ENCODE data around the gene RTEL1. TPM values are rescaled to one million over a fixed set of nuclear protein-coding genes. Genes with fewer than 3 reads are reported as not detected.
A peak's percentile ranks its signal among the peaks of the same experiment; 100 is the strongest.

The RTEL1 gene
- polyA plus RNA-seq, 3 donors: 1.0 to 15.5 (median 4.8) TPM

DNA sequence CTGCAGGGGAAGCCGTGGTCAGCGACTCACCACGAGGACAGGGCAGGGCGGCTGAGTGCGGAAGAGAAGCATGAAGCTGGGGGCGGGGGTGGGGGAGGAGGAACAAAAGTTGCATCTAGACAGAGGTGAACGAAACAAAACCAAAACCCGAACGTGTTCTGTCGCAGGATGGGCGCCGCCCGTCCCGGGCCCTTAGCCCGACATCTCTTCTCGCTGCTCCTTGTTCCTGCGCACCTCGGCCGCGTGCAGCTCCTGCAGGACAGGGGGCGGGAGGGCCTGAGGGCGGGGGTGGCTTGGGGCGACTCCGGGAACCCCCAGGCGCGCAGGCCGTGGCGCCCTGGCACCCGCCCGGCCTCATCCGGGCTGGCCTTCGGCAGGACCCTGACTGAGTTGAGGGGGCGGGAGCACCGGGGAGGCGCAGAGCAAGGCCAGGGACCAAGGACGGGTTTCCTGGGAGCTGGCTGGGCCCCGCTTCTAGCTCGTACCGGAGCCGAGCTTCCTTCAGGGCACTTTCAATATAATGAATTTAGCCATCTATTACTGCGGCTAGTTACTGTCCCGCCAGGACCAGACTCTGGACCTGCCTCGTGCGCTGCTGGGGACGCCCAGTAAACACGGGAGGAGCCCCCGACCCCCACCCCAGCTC lies 16.8 kb upstream of the RTEL1 start:
- TF ChIP-seq, protein P1, sequence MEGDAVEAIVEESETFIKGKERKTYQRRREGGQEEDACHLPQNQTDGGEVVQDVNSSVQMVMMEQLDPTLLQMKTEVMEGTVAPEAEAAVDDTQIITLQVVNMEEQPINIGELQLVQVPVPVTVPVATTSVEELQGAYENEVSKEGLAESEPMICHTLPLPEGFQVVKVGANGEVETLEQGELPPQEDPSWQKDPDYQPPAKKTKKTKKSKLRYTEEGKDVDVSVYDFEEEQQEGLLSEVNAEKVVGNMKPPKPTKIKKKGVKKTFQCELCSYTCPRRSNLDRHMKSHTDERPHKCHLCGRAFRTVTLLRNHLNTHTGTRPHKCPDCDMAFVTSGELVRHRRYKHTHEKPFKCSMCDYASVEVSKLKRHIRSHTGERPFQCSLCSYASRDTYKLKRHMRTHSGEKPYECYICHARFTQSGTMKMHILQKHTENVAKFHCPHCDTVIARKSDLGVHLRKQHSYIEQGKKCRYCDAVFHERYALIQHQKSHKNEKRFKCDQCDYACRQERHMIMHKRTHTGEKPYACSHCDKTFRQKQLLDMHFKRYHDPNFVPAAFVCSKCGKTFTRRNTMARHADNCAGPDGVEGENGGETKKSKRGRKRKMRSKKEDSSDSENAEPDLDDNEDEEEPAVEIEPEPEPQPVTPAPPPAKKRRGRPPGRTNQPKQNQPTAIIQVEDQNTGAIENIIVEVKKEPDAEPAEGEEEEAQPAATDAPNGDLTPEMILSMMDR (IDR thresholded peaks at IDR 0.05): no peak
- peak overlapping the region in 5 of 7 donors; percentile 33 to 85 (median 82) for H3K27ac Mint-ChIP-seq
- no peaks in the 10 kb centered on the region for H3K9me3 Mint-ChIP-seq
- H3K4me1 ChIP-seq (ENCODE audit: control insufficient read depth in 1 of 2, insufficient read depth in 2 of 2, low read length in 2 of 2): peaks cover 40 to 46% of the 10 kb centered on the region in 2 donors
- intact Hi-C loops (cut with micrococcal nuclease): loop anchor here (1.0 to 5.0 kb wide), 6 partner anchors 14 to 301 kb away; partner anchors contain the start of genes PTK6 (in 2 of the 2), GMEB2 (in 1 of the 2), LIME1 (in 1 of the 2) and SLC2A4RG (in 1 of the 2)
- DNase-seq: peak; percentile 47 to 54 (median 50)
- H3K36me3 ChIP-seq (replicated peaks in 1 of 2; ENCODE audit: control insufficient read depth in 1 of 2, insufficient read depth in 2 of 2, low read length in 2 of 2): no peaks in the 10 kb centered on the region
- peaks cover 35% of the 10 kb centered on the region for H3K4me1 Mint-ChIP-seq
- H3K9me3 ChIP-seq (replicated peaks in 1 of 2; ENCODE audit: control insufficient read depth in 1 of 2, insufficient read depth in 1 of 2, low read length in 2 of 2): no peaks in the 10 kb centered on the region
- H3K27me3 Mint-ChIP-seq (ENCODE audit: low read depth in 3 of 3): peaks cover 5 to 18% (median 6%) of the 10 kb centered on the region in 3 donors
- WGBS (ENCODE audit: insufficient coverage): 6% methylated on average over 39 of the region's 47 CpGs
- no peaks in the 10 kb centered on the region for H4K20me1 ChIP-seq (ENCODE audit: insufficient read depth, low read length)
- peak overlapping the region; percentile 77 to 79 for H3K4me3 Mint-ChIP-seq
- H3K4me2 ChIP-seq (replicated peaks; ENCODE audit: extremely low read depth, low read length, poor library complexity, severe bottlenecking): peak overlapping the region; percentile 90
- peaks cover 3 to 5% of the 10 kb centered on the region in 2 donors for H3K36me3 Mint-ChIP-seq
- peak overlapping the region; percentile 74 to 93 (median 82) for H3K4me3 ChIP-seq (replicated peaks in 1 of 3; ENCODE audit: low read depth in 2 of 3, low read length in 3 of 3)
- peak overlapping the region; percentile 79 for H2AFZ ChIP-seq (ENCODE audit: insufficient read depth, low read depth, low read length, poor library complexity, severe bottlenecking)
- H3K27me3 ChIP-seq (ENCODE audit: control insufficient read depth in 2 of 2, insufficient read depth in 2 of 2, low read length in 2 of 2): no peaks in the 10 kb centered on the region
- peak overlapping the region; percentile 81 to 86 for H3K27ac ChIP-seq (ENCODE audit: low read depth in 1 of 2, low read length in 2 of 2)
- H3K79me2 ChIP-seq (ENCODE audit: insufficient read depth, low read length): peaks cover 13% of the 10 kb centered on the region
- H3K9ac ChIP-seq (ENCODE audit: insufficient read depth, low read length, poor library complexity, severe bottlenecking): peak overlapping the region; percentile 75

DNA sequence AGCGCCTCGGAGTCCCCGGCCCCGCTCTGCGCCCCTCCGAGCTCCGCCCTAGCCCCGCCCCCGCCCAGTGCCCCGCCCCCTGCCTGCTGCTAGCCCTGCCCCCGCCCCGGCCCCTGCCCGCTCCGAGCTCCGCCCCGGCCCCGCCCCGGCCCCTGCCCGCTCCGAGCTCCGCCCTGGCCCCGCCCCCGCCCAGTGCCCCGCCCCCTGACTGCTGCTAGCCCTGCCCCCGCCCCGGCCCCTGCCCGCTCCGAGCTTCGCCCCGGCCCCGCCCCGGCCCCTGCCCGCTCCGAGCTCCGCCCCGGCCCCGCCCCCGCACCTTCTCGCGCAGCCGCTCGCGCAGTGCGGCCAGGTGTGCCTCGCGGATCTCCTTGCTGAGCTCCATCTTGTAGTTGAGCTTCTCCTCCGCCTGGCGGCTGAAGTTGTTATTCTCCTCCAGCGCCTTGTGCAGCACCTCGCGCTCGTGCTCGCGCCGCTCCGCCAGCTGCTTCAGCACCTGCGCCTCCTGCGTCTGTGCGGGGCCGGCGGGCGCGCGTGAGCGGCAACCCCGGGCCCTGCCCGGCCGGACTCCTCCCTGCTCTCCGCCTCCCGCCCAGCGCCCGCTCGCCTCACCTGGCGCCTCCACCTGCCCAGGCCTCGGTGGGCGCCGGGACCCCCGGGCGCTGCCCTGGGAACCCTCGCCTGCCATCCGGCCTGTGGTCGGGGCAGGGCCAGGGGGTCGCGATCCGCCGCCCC lies 16.2 kb upstream of the RTEL1 start:
- no peaks in the 10 kb centered on the region for H3K9me3 Mint-ChIP-seq
- no peaks in the 10 kb centered on the region for H4K20me1 ChIP-seq (ENCODE audit: insufficient read depth, low read length)
- intact Hi-C loops (cut with micrococcal nuclease): loop anchor here (1.0 to 5.0 kb wide), 6 partner anchors 15 to 300 kb away; partner anchors contain the start of genes PTK6 (in 2 of the 2), GMEB2 (in 1 of the 2), LIME1 (in 1 of the 2) and SLC2A4RG (in 1 of the 2)
- peak overlapping the region; percentile 79 for H2AFZ ChIP-seq (ENCODE audit: insufficient read depth, low read depth, low read length, poor library complexity, severe bottlenecking)
- H3K4me1 ChIP-seq (ENCODE audit: control insufficient read depth in 1 of 2, insufficient read depth in 2 of 2, low read length in 2 of 2): peaks cover 33 to 40% of the 10 kb centered on the region in 2 donors
- H3K79me2 ChIP-seq (ENCODE audit: insufficient read depth, low read length): peaks cover 13% of the 10 kb centered on the region
- H3K4me3 ChIP-seq (replicated peaks in 1 of 3; ENCODE audit: low read depth in 2 of 3, low read length in 3 of 3): peak overlapping the region; percentile 74 to 93 (median 82)
- H3K36me3 Mint-ChIP-seq: peaks cover 3 to 5% of the 10 kb centered on the region in 2 donors
- peak; percentile 70 to 90 (median 76) for DNase-seq
- TF ChIP-seq, protein P1 (IDR thresholded peaks at IDR 0.05): peak; percentile 52
- WGBS (ENCODE audit: insufficient coverage): 1% methylated on average over 66 of the region's 86 CpGs
- no peaks in the 10 kb centered on the region for H3K9me3 ChIP-seq (replicated peaks in 1 of 2; ENCODE audit: control insufficient read depth in 1 of 2, insufficient read depth in 1 of 2, low read length in 2 of 2)
- peaks cover 6 to 18% (median 7%) of the 10 kb centered on the region in 3 donors for H3K27me3 Mint-ChIP-seq (ENCODE audit: low read depth in 3 of 3)
- H3K36me3 ChIP-seq (replicated peaks in 1 of 2; ENCODE audit: control insufficient read depth in 1 of 2, insufficient read depth in 2 of 2, low read length in 2 of 2): no peaks in the 10 kb centered on the region
- H3K4me1 Mint-ChIP-seq: peaks cover 33% of the 10 kb centered on the region
- H3K27ac ChIP-seq (ENCODE audit: low read depth in 1 of 2, low read length in 2 of 2): peak overlapping the region; percentile 81 to 86
- H3K9ac ChIP-seq (ENCODE audit: insufficient read depth, low read length, poor library complexity, severe bottlenecking): peak overlapping the region; percentile 75
- no peaks in the 10 kb centered on the region for H3K27me3 ChIP-seq (ENCODE audit: control insufficient read depth in 2 of 2, insufficient read depth in 2 of 2, low read length in 2 of 2)
- peak overlapping the region in 5 of 7 donors; percentile 33 to 79 (median 63) for H3K27ac Mint-ChIP-seq
- peak overlapping the region; percentile 72 to 79 for H3K4me3 Mint-ChIP-seq
- peak overlapping the region; percentile 90 for H3K4me2 ChIP-seq (replicated peaks; ENCODE audit: extremely low read depth, low read length, poor library complexity, severe bottlenecking)
